ENCODE results near the gene SLC10A3.
A peak's percentile ranks its signal among the peaks of the same experiment; 100 is the strongest.

SLC10A3 gene

GRCh38 chrX:154462396-154462795 lies 28.0 kb downstream of the SLC10A3 start:
- DNase-seq (ENCODE audit: low spot score) = no peak
- TF ChIP-seq, protein P1, sequence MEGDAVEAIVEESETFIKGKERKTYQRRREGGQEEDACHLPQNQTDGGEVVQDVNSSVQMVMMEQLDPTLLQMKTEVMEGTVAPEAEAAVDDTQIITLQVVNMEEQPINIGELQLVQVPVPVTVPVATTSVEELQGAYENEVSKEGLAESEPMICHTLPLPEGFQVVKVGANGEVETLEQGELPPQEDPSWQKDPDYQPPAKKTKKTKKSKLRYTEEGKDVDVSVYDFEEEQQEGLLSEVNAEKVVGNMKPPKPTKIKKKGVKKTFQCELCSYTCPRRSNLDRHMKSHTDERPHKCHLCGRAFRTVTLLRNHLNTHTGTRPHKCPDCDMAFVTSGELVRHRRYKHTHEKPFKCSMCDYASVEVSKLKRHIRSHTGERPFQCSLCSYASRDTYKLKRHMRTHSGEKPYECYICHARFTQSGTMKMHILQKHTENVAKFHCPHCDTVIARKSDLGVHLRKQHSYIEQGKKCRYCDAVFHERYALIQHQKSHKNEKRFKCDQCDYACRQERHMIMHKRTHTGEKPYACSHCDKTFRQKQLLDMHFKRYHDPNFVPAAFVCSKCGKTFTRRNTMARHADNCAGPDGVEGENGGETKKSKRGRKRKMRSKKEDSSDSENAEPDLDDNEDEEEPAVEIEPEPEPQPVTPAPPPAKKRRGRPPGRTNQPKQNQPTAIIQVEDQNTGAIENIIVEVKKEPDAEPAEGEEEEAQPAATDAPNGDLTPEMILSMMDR (IDR thresholded peaks at IDR 0.05; ENCODE audit: extremely low read depth, missing control alignments) = no peak

- DNase-seq (ENCODE audit: low spot score) = no peak
- TF ChIP-seq, protein P1 (IDR thresholded peaks at IDR 0.05; ENCODE audit: extremely low read depth, missing control alignments) = no peak
Observed at GRCh38 chrX:154460326-154460725, 30.1 kb downstream of the SLC10A3 start.

DNA sequence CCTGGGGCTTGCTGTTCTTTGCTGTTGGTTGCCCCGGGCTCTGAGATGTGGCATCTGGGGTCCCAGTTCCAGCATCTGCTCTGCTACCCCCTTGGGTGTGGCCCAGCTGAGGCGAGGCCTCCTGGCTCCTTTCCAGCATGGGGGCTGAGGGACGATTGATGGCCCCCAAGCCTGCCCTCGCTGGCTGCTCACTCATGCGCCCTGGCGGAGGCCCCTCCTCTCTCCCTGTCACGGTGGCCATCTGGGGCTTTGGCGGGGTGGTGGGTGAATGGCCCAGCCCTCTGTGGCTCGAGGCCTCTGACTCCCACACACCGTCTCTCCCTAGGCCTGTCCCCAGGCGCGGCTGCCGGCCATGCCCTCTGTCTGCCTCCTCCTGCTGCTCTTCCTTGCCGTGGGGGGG lies 30.6 kb downstream of the SLC10A3 start:
- TF ChIP-seq, protein P1 (IDR thresholded peaks at IDR 0.05; ENCODE audit: extremely low read depth, missing control alignments) = no peak
- DNase-seq (ENCODE audit: low spot score) = no peak

- TF ChIP-seq, protein P1 (IDR thresholded peaks at IDR 0.05; ENCODE audit: extremely low read depth, missing control alignments) = no peak
- no peak for DNase-seq (ENCODE audit: low spot score)
Observed at GRCh38 chrX:154458954-154459778, 31.3 kb downstream of the SLC10A3 start.

DNA sequence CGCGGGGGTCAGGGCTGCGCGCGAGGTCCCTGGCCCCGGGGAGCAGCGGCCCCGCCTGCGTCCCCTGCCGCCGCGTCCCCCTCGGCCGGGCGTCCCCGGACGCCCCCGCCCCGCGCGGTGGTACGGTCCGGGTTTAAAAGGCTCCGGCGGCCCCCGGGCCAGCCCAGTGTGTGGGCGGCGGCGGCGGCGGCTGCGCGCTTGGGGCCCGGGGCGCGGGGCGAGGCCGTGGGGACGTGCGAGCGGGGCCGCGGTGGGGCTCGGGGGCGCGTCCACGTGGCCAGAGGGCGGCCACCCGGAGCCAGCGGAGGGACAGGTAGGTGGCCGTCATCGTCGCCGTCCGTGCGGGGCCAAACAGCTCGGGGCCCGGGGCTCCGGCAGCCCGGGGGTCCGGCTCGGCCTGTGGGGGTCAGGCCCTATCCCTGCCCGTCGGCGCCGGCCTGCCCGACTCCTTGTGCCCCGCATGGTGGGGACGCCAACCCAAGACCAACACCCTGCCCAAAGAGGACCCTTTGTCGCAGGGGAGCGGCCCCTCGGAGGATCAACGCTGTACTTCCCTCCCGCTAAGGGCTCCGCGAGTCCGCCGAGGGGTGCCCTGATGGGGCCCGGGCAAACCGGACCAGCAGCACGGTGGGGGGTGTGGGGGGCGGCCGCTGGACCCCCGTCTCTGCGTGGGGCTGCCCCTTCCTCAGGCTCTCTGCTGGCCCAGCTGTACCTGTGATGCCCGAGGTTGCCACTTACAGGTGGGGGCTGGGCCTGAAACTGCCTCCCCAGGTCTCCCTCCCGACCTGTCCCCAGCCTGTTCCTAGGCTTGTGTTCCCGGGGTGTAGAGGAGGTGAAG lies 32.1 kb downstream of the SLC10A3 start, which contains the start of gene PLXNA3:
PLXNA3 (plus strand) TSS at position 166 of the 838 bp plus-strand sequence. CDS start 1,903 bp downstream, outside the sequence.
- TF ChIP-seq, protein P1 (IDR thresholded peaks at IDR 0.05; ENCODE audit: extremely low read depth, missing control alignments) = no peak
- peak; percentile 91 for DNase-seq (ENCODE audit: low spot score)

- DNase-seq (ENCODE audit: low spot score) = peak; percentile 91
- TF ChIP-seq, protein P1 (IDR thresholded peaks at IDR 0.05; ENCODE audit: extremely low read depth, missing control alignments) = no peak
Observed at GRCh38 chrX:154457491-154458115, 32.8 kb downstream of the SLC10A3 start.

Data from GM20000 (cell line).